ENCODE results near the gene GNAQ. TPM values are rescaled to one million over a fixed set of nuclear protein-coding genes. Genes with fewer than 3 reads are reported as not detected.

Gene GNAQ
- total RNA-seq, 1 experiment from 2014 or later: 28.7 TPM

DNA sequence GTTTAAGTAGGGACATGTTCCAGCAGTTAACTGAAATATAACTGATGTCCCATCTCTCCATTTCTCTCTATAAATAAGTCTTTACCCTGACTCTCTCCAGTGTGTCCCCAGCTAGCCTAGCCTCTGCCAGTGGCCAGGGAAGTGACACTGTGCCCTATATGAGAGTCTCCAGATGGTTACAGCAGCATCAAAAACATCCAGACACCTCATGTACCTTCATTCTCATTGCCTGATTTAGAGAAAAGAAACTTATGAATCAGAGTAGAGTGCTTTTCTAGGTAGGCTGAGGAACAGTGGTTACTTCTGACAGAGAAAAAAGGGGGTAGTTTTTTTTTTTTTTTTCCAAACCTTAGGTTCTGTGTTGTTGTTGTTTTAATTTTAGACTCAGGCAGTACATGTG lies 148.5 kb downstream of the GNAQ start:
- Histone ChIP-seq H3K4me2 (ENCODE audit: low read length) (no peak overlapping the region), H3K4me1 (ENCODE audit: control insufficient read depth in 1 of 2, insufficient read depth in 2 of 2, low read length in 2 of 2) (peaks cover 32 to 49% of the 10 kb centered on the region in 2 experiments), H3K27me3 (ENCODE audit: insufficient read depth, low read length) (no peaks in the 10 kb centered on the region), H3K9me2 (ENCODE audit: insufficient read depth) (no peaks in the 10 kb centered on the region), H3K27ac (ENCODE audit: low read depth, low read length) (no peak overlapping the region), H3K4me3 (replicated peaks in 1 of 2; ENCODE audit: low read depth in 1 of 2, low read length in 2 of 2) (no peak overlapping the region), H2AFZ (ENCODE audit: low read depth, low read length, poor library complexity, severe bottlenecking) (no peak overlapping the region), H3K9me3 (ENCODE audit: control insufficient read depth in 1 of 2, insufficient read depth in 1 of 2, low read depth in 1 of 2, low read length in 2 of 2) (no peaks in the 10 kb centered on the region), H3K79me2 (ENCODE audit: insufficient read depth, low read length) (no peaks in the 10 kb centered on the region), H4K20me1 (ENCODE audit: insufficient read depth) (no peaks in the 10 kb centered on the region), H3K9ac (ENCODE audit: low read length) (no peak overlapping the region), H3K36me3 (ENCODE audit: control insufficient read depth in 1 of 2, insufficient read depth in 2 of 2, low read length in 2 of 2) (no peaks in the 10 kb centered on the region)
- TF ChIP-seq ZBTB33 (IDR thresholded peaks at IDR 0.05; ENCODE audit: extremely low read depth, insufficient replicate concordance, low read length): no peak
- TF ChIP-seq YY1 (IDR thresholded peaks at IDR 0.05; ENCODE audit: extremely low read depth, insufficient replicate concordance, low read depth, low read length): no peak
- no peak for TF ChIP-seq MAX (IDR thresholded peaks at IDR 0.05)
- no peak for TF ChIP-seq TCF7L2 (IDR thresholded peaks at IDR 0.05; ENCODE audit: borderline replicate concordance, extremely low read depth, insufficient read depth, insufficient read length)
- TF ChIP-seq RAD21 (IDR thresholded peaks at IDR 0.05; ENCODE audit: low read depth): no peak
- TF ChIP-seq FOSL1 (IDR thresholded peaks at IDR 0.05; ENCODE audit: low read depth): no peak
- TF ChIP-seq EZH2phosphoT487 (IDR thresholded peaks at IDR 0.05; ENCODE audit: borderline replicate concordance): no peak
- TF ChIP-seq POLR2AphosphoS5 (IDR thresholded peaks at IDR 0.05; ENCODE audit: low read depth, low read length): no peak
- TF ChIP-seq CTCF (IDR thresholded peaks at IDR 0.05 in 2 of 3, conservative IDR thresholded peaks at IDR 0.05 in 1 of 3; ENCODE audit: borderline replicate concordance in 1 of 3, insufficient read depth in 1 of 3, low read depth in 2 of 3, low read length in 2 of 3): no peak
- TF ChIP-seq EGR1 (IDR thresholded peaks at IDR 0.05; ENCODE audit: low read depth): no peak
- TF ChIP-seq SRF (IDR thresholded peaks at IDR 0.05; ENCODE audit: low read depth): no peak
- BruUV-seq (replicated peaks): no TSS peak
- ATAC-seq (no peak), DNase-seq (ENCODE audit: low read depth, low spot score) (no peak)
- ChIA-PET CTCF (no interaction called here), POLR2A (no interaction called here), RAD21 (ENCODE audit: low non-redundant PET in 1 of 2, low total read pairs in 2 of 2, uncharacterized antibody in 2 of 2, unreplicated experiment in 2 of 2) (no interaction called here)
- intact Hi-C loops (cut with micrococcal nuclease): no loop called here
